Measurements from ENCODE around the gene HES4. TPM values are rescaled to one million over a fixed set of nuclear protein-coding genes. Genes with fewer than 3 reads are reported as not detected.

The HES4 gene
- total RNA-seq, 2 experiments from 2014 or later, result 5.7 to 9.0 TPM

DNA sequence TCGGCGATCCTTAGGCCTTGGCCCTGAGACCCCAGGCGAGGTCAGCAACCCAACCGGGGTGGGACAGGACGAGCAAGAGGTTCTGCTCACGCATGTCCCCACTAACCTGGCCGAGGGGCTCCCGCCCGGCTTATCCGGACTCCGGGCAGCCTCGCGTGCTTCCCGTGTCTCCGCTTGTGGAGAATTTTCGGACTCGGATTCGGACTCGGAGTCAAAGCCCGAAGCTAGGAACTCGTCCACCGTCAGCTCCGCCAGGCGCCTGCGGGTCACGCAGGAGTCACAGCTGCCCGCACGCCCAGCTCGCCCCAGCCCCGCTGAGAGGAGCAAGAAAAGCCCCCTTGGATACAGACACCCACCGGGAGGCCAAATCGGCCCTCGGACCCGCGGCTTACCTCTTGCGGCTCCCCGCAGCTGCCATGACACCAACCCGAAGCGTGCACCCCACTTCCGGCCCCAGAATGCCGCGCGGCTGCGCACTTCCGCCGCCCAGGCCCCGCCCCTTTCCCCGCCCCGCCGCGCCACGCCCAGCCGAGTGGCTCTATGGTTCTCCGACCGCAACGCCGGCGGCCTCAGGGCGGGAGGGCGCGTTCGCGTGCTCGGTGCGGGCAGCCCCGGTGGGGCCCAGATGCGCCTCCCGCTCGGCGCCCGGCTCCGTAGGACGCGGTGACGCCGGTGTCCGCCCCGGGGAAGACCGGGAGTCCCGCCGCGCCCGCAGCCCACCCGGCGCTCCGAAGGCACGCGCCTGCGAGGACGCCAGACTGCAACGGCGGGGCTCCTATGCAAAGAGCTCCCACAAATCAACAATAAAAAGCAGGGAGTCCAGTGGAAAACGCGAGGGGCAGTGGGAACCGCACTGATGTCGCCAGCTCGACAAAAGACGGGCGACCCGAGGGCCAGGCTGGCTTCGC lies 40.8 kb downstream of the HES4 start, which contains the start of gene NOC2L:
Gene NOC2L, minus strand, starts transcription at position 434 of the 908 bp plus-strand sequence. Its CDS starts 16 bp downstream, at position 418.
- H3K27me3 Mint-ChIP-seq, result no peaks in the 10 kb centered on the region
- H3K9me3 Mint-ChIP-seq, result no peaks in the 10 kb centered on the region
- H3K36me3 Mint-ChIP-seq (ENCODE audit: low read depth), result peaks cover 35% of the 10 kb centered on the region
- peak within 1 kb of the TSS; percentile 75 for H3K27ac Mint-ChIP-seq
- intact Hi-C loops (cut with micrococcal nuclease), result no loop called here
- peaks cover 17% of the 10 kb centered on the region for H3K4me1 Mint-ChIP-seq (ENCODE audit: low read depth)
- ChIA-PET POLR2A (interaction anchor here (0.6 to 1.5 kb wide), 6 partner anchors 17 to 103 kb away, joined by 3 to 6 read pairs (median 3); no protein-coding TSS in a partner anchor), CTCF (interaction anchor here (1.4 kb wide), 1 partner anchor 10 kb away, joined by 3 read pairs; no protein-coding TSS in a partner anchor)
- DNase-seq (peak; percentile 95), ATAC-seq (peak; percentile 84)
- peak within 1 kb of the TSS; percentile 91 for H3K4me3 Mint-ChIP-seq
- TF ChIP-seq, protein P1, sequence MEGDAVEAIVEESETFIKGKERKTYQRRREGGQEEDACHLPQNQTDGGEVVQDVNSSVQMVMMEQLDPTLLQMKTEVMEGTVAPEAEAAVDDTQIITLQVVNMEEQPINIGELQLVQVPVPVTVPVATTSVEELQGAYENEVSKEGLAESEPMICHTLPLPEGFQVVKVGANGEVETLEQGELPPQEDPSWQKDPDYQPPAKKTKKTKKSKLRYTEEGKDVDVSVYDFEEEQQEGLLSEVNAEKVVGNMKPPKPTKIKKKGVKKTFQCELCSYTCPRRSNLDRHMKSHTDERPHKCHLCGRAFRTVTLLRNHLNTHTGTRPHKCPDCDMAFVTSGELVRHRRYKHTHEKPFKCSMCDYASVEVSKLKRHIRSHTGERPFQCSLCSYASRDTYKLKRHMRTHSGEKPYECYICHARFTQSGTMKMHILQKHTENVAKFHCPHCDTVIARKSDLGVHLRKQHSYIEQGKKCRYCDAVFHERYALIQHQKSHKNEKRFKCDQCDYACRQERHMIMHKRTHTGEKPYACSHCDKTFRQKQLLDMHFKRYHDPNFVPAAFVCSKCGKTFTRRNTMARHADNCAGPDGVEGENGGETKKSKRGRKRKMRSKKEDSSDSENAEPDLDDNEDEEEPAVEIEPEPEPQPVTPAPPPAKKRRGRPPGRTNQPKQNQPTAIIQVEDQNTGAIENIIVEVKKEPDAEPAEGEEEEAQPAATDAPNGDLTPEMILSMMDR (IDR thresholded peaks at IDR 0.05), result no peak

DNA sequence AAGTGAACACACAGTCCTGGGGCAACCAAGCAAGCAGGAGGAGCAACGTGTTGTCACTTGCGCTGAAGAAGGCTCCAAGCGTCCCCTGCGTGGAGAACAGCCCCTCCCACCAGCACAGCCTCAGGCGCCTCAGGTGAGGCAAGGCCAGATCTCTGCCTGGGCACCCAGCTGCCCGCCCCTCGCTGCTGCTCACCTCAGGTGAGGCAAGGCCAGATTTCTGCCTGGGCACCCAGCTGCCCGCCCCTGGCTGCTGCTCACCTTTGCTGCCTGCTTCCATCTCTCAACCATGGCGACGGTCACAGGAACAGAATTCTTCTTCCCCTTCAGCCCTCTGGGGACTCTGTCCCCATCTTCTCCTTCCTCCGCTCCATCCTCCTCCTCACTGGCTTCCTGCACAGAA lies 43.3 kb downstream of the HES4 start:
- ChIA-PET POLR2A (interaction anchor here (0.6 to 4.0 kb wide), 2 partner anchors 15 to 333 kb away, joined by 3 to 17 read pairs; no protein-coding TSS in a partner anchor), CTCF (no interaction called here)
- Mint-ChIP-seq H3K27ac (no peak overlapping the region), H3K4me1 (ENCODE audit: low read depth) (peaks cover 15% of the 10 kb centered on the region), H3K4me3 (no peak overlapping the region), H3K36me3 (ENCODE audit: low read depth) (peaks cover 39% of the 10 kb centered on the region), H3K27me3 (no peaks in the 10 kb centered on the region), H3K9me3 (no peaks in the 10 kb centered on the region)
- intact Hi-C loops (cut with micrococcal nuclease), result no loop called here
- TF ChIP-seq, protein P1 (IDR thresholded peaks at IDR 0.05), result no peak
- ATAC-seq (no peak), DNase-seq (no peak)

DNA sequence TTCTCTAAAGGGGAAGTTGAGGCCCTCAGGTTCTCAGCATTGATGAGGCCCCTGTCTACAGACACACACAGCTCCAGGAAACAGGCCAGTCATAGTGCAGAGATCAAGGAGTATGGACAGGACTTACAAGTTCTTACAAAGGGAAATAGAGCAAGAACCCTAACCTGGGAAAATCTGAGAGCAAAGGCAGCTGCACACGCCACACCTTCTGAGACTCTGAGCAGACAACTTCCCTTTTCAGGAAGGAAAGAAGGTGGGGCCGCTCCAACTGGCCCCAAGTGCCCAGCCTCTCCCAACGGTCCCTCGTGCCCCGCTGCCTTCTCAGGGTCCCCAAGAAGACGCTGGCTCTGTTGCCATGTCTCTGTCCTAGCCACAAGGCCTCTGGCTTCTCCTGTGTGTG lies 44.4 kb downstream of the HES4 start:
- ChIA-PET CTCF (no interaction called here), POLR2A (interaction anchor here (4.0 kb wide), 1 partner anchor 13 kb away, joined by 17 read pairs; no protein-coding TSS in a partner anchor)
- Mint-ChIP-seq H3K4me1 (ENCODE audit: low read depth) (peaks cover 13% of the 10 kb centered on the region), H3K9me3 (no peaks in the 10 kb centered on the region), H3K27ac (no peak overlapping the region), H3K36me3 (ENCODE audit: low read depth) (peaks cover 48% of the 10 kb centered on the region), H3K4me3 (no peak overlapping the region), H3K27me3 (no peaks in the 10 kb centered on the region)
- DNase-seq, result no peak
- no peak for ATAC-seq
- intact Hi-C loops (cut with micrococcal nuclease), result no loop called here
- TF ChIP-seq, protein P1 (IDR thresholded peaks at IDR 0.05), result no peak

DNA sequence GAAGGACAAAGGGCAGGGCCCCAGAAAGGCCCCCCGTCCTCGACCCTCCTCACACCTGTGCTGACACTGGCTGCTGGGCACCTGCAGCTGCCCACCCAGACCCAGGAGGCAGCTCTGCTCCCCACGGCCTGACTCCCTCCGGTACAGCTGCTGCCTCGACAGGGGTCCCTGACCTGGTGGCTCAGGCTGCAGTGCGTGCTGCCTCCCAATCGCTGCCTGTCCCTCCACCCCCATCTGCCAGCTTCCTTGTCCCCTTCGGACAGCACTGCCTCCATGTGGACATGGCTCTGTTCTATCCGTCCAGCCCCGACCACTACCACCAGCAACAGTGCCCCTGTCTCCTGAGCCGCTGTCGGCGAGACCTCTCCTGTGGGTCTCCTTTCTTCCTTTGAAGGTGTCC lies 45.0 kb downstream of the HES4 start:
- H3K9me3 Mint-ChIP-seq, result no peaks in the 10 kb centered on the region
- H3K4me3 Mint-ChIP-seq, result no peak overlapping the region
- peaks cover 53% of the 10 kb centered on the region for H3K36me3 Mint-ChIP-seq (ENCODE audit: low read depth)
- TF ChIP-seq, protein P1 (IDR thresholded peaks at IDR 0.05), result no peak
- CTCF ChIA-PET, result no interaction called here
- POLR2A ChIA-PET, result interaction anchor here (0.7 to 4.0 kb wide), 2 partner anchors 13 to 26 kb away, joined by 3 to 17 read pairs; no protein-coding TSS in a partner anchor
- no peak overlapping the region for H3K27ac Mint-ChIP-seq
- no peaks in the 10 kb centered on the region for H3K27me3 Mint-ChIP-seq
- DNase-seq, result no peak
- no peak for ATAC-seq
- intact Hi-C loops (cut with micrococcal nuclease), result no loop called here
- peaks cover 13% of the 10 kb centered on the region for H3K4me1 Mint-ChIP-seq (ENCODE audit: low read depth)
